Embryonic facial prominence (tissue), 1 donor: ENCODE results near the gene DNAH11.
"Not testable (repeated sequence)": the region's sequence is repeated elsewhere in the genome, so short reads cannot be mapped to it uniquely, and the experiment has no call there.

Experiments used
- DNase-seq: peaks from one replicate; pipeline ENCODE4 v3.0.0-alpha.2; 2016; ENCODE audit errors: extremely low spot score

The DNAH11 gene

GRCh38 chr7:21771906-21772610 lies 229.2 kb downstream of the DNAH11 start:
- no peak for DNase-seq

- no peak for DNase-seq
Measured at GRCh38 chr7:21773326-21773725, 230.5 kb downstream of the DNAH11 start.

GRCh38 chr7:21777921-21778320 lies 235.1 kb downstream of the DNAH11 start:
- DNase-seq = no peak

- DNase-seq = no peak
Measured at GRCh38 chr7:21778953-21779352, 236.1 kb downstream of the DNAH11 start.

GRCh38 chr7:21782996-21783395 lies 240.2 kb downstream of the DNAH11 start:
- no peak for DNase-seq

GRCh38 chr7:21784989-21785388 lies 242.2 kb downstream of the DNAH11 start:
- DNase-seq = no peak

- no peak for DNase-seq
Measured at GRCh38 chr7:21805791-21806190, 263.0 kb downstream of the DNAH11 start.

- DNase-seq = no peak
Measured at GRCh38 chr7:21806388-21806787, 263.5 kb downstream of the DNAH11 start.

GRCh38 chr7:21819048-21819447 lies 276.2 kb downstream of the DNAH11 start:
- DNase-seq = no peak

GRCh38 chr7:21828841-21829240 lies 286.0 kb downstream of the DNAH11 start:
- no peak for DNase-seq

GRCh38 chr7:21829731-21830130 lies 286.9 kb downstream of the DNAH11 start:
- DNase-seq = no peak

GRCh38 chr7:21844742-21845141 lies 301.9 kb downstream of the DNAH11 start:
- no peak for DNase-seq

GRCh38 chr7:21850531-21851285 lies 307.9 kb downstream of the DNAH11 start:
- DNase-seq = no peak

GRCh38 chr7:21851559-21851967 lies 308.7 kb downstream of the DNAH11 start:
- no peak for DNase-seq

- DNase-seq = not testable (repeated sequence)
Measured at GRCh38 chr7:21865631-21866204, 322.9 kb downstream of the DNAH11 start.

GRCh38 chr7:21866731-21867130 lies 323.9 kb downstream of the DNAH11 start:
- DNase-seq = no peak

GRCh38 chr7:21867226-21867625 lies 324.4 kb downstream of the DNAH11 start:
- no peak for DNase-seq

GRCh38 chr7:21867816-21868575 lies 325.2 kb downstream of the DNAH11 start:
- DNase-seq = no peak

GRCh38 chr7:21868576-21868850 lies 325.7 kb downstream of the DNAH11 start:
- DNase-seq = no peak

- no peak for DNase-seq
Measured at GRCh38 chr7:21869785-21870402, 327.1 kb downstream of the DNAH11 start.

- DNase-seq = no peak
Measured at GRCh38 chr7:21883069-21883468, 340.2 kb downstream of the DNAH11 start.

- not testable (repeated sequence) for DNase-seq
Measured at GRCh38 chr7:21883501-21883900, 340.7 kb downstream of the DNAH11 start.
